ENCODE results near the gene CLCN7. TPM values are rescaled to one million over a fixed set of nuclear protein-coding genes. Genes with fewer than 3 reads are reported as not detected.

The CLCN7 gene
- total and polyA plus RNA-seq, 2 of the 8 experiments (the other 6 are each of a cell fraction or from before 2014, with no cell fraction given): 38.6 to 81.5 TPM

- no peak overlapping the region for H3K18ac ChIP-seq (ENCODE audit: extremely low read depth, low read length)
- H3K4me1 ChIP-seq (replicated peaks in 1 of 4; ENCODE audit: control insufficient read depth in 3 of 4, insufficient read depth in 4 of 4, low read length in 3 of 4): no peaks in the 10 kb centered on the region; a peak in 2 of 7 replicates
- WGBS, 2 experiments (ENCODE audit: extremely low coverage in 1 of 2, insufficient coverage in 1 of 2, insufficient read length in 1 of 2, insufficient replicate concordance in 2 of 2, low coverage in 1 of 2, low lambda C conversion rate in 2 of 2, missing lambda C conversion rate in 1 of 2): 86% methylated on average over 15 of the region's 20 CpGs; no CpG with 5 or more reads in 1 of the 2 experiments
- no peak overlapping the region for H3K4ac ChIP-seq (replicated peaks; ENCODE audit: insufficient read length, low read depth, low read length)
- H2BK15ac ChIP-seq (ENCODE audit: low read length): no peak overlapping the region
- no peak overlapping the region for H3K4me3 ChIP-seq (ENCODE audit: extremely low read depth in 1 of 4, insufficient read depth in 2 of 4, low read depth in 3 of 4, low read length in 4 of 4)
- no peak overlapping the region for H3K14ac ChIP-seq (ENCODE audit: insufficient read length)
- FAIRE-seq (no peak), DNase-seq (ENCODE audit: low read depth in 1 of 2, low spot score in 2 of 2) (no peak)
- H4K8ac ChIP-seq (ENCODE audit: extremely low read depth, insufficient read depth, low read length): peak overlapping the region; percentile 39; the same call in 1 of the 2 replicates
- H3K9me3 ChIP-seq (ENCODE audit: insufficient read depth in 2 of 2, low read depth in 1 of 2, low read length in 1 of 2): no peaks in the 10 kb centered on the region
- no peaks in the 10 kb centered on the region for H4K20me1 ChIP-seq (replicated peaks in 1 of 2; ENCODE audit: control insufficient read depth in 1 of 2, insufficient read depth in 2 of 2, low read length in 2 of 2)
- POLR2A ChIA-PET (ENCODE audit: partially characterized antibody): interaction anchor here (0.8 to 3.4 kb wide), 5 partner anchors 11 to 78 kb away, joined by 3 to 18 read pairs (median 3); partner anchors contain the start of genes CCDC154 and UQCC4
- no peak overlapping the region for H3K27ac ChIP-seq (ENCODE audit: low read depth, low read length)
- H2BK12ac ChIP-seq (ENCODE audit: low read depth, low read length): no peak overlapping the region
- H3K23ac ChIP-seq (ENCODE audit: insufficient read length): no peak overlapping the region
- no peaks in the 10 kb centered on the region for H3K79me2 ChIP-seq (ENCODE audit: control insufficient read depth in 1 of 2, insufficient read depth in 2 of 2, low read length in 2 of 2)
- H3K27me3 ChIP-seq (replicated peaks in 1 of 4; ENCODE audit: control insufficient read depth in 3 of 4, extremely low read depth in 1 of 4, insufficient read depth in 3 of 4, low read length in 3 of 4): no peaks in the 10 kb centered on the region
- H4K91ac ChIP-seq (replicated peaks; ENCODE audit: insufficient read length, low read length): no peak overlapping the region
- no peaks in the 10 kb centered on the region for H3K36me3 ChIP-seq (ENCODE audit: control insufficient read depth in 2 of 4, insufficient read depth in 4 of 4, low read length in 3 of 4)
- no peak overlapping the region for H2BK5ac ChIP-seq (ENCODE audit: low read depth, low read length)
- H3K4me2 ChIP-seq (ENCODE audit: insufficient read depth in 1 of 2, low read depth in 2 of 2, low read length in 2 of 2): no peak overlapping the region
- H2BK20ac ChIP-seq (ENCODE audit: low read length): no peak overlapping the region
- H3K79me1 ChIP-seq (ENCODE audit: low read depth, low read length): no peaks in the 10 kb centered on the region
- no peak overlapping the region for H4K5ac ChIP-seq (ENCODE audit: insufficient read length, low read depth, low read length)
- H2AK5ac ChIP-seq (ENCODE audit: low read depth, low read length): no peak overlapping the region
- CTCF ChIA-PET (ENCODE audit: partially characterized antibody): interaction anchor here (1.0 to 1.5 kb wide), 6 partner anchors 12 to 453 kb away, joined by 3 to 5 read pairs (median 3); partner anchors contain the start of gene CCDC154
- H3K56ac ChIP-seq (replicated peaks; ENCODE audit: insufficient read length, low read depth, low read length): no peak overlapping the region
- H2AFZ ChIP-seq (ENCODE audit: low read length): no peak overlapping the region
- H2BK120ac ChIP-seq (replicated peaks; ENCODE audit: low read depth, low read length): no peak overlapping the region
- H3K23me2 ChIP-seq (ENCODE audit: low read depth, low read length): no peaks in the 10 kb centered on the region
- H3K9ac ChIP-seq (replicated peaks in 1 of 4; ENCODE audit: extremely low read depth in 1 of 4, low read depth in 3 of 4, low read length in 3 of 4): no peak overlapping the region
- no peak for TF ChIP-seq EZH2 (IDR thresholded peaks at IDR 0.05; ENCODE audit: low read depth, low read length, severe bottlenecking)
- TF ChIP-seq CTBP2 (IDR thresholded peaks at IDR 0.05; ENCODE audit: borderline replicate concordance, insufficient read depth, insufficient read length, low read length): no peak
- TF ChIP-seq, protein P1, sequence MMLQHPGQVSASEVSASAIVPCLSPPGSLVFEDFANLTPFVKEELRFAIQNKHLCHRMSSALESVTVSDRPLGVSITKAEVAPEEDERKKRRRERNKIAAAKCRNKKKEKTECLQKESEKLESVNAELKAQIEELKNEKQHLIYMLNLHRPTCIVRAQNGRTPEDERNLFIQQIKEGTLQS (IDR thresholded peaks at IDR 0.05; ENCODE audit: insufficient read depth, low read depth, low read length): no peak
- TF ChIP-seq BRCA1 (IDR thresholded peaks at IDR 0.05; ENCODE audit: low read depth, low read length): no peak
- TF ChIP-seq GABPA (IDR thresholded peaks at IDR 0.05; ENCODE audit: borderline replicate concordance, insufficient read depth, low read length): no peak
- no peak for TF ChIP-seq TCF12 (IDR thresholded peaks at IDR 0.05; ENCODE audit: low read depth, low read length)
- no peak for TF ChIP-seq NANOG (IDR thresholded peaks at IDR 0.05; ENCODE audit: insufficient read depth, low read depth, low read length, poor library complexity, severe bottlenecking)
- TF ChIP-seq, protein P2, sequence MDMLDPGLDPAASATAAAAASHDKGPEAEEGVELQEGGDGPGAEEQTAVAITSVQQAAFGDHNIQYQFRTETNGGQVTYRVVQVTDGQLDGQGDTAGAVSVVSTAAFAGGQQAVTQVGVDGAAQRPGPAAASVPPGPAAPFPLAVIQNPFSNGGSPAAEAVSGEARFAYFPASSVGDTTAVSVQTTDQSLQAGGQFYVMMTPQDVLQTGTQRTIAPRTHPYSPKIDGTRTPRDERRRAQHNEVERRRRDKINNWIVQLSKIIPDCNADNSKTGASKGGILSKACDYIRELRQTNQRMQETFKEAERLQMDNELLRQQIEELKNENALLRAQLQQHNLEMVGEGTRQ (IDR thresholded peaks at IDR 0.05; ENCODE audit: low read length): no peak
- TF ChIP-seq BACH1 (IDR thresholded peaks at IDR 0.05; ENCODE audit: low read length): no peak
Measured at GRCh38 chr16:1431497-1432270, 43.1 kb downstream of the CLCN7 start.
